ENCODE results near the gene RNF6. TPM values are rescaled to one million over a fixed set of nuclear protein-coding genes. Genes with fewer than 3 reads are reported as not detected.

The RNF6 gene
- polyA plus RNA-seq, 3 donors, result 8.9 to 20.3 (median 15.0) TPM

GRCh38 chr13:26266311-26266710 lies 44.2 kb upstream of the RNF6 start:
- Histone ChIP-seq H3K36me3 (replicated peaks in 1 of 2; ENCODE audit: control insufficient read depth in 1 of 2, insufficient read depth in 2 of 2, low read length in 2 of 2) (no peaks in the 10 kb centered on the region), H3K79me2 (ENCODE audit: insufficient read depth, low read length) (peaks cover 75% of the 10 kb centered on the region), H3K4me3 (replicated peaks in 1 of 3; ENCODE audit: low read depth in 2 of 3, low read length in 3 of 3) (no peak overlapping the region), H2AFZ (ENCODE audit: insufficient read depth, low read depth, low read length, poor library complexity, severe bottlenecking) (no peak overlapping the region), H4K20me1 (ENCODE audit: insufficient read depth, low read length) (peaks cover 70% of the 10 kb centered on the region), H3K27ac (ENCODE audit: low read depth in 1 of 2, low read length in 2 of 2) (no peak overlapping the region), H3K4me1 (ENCODE audit: control insufficient read depth in 1 of 2, insufficient read depth in 2 of 2, low read length in 2 of 2) (no peaks in the 10 kb centered on the region), H3K9me3 (replicated peaks in 1 of 2; ENCODE audit: control insufficient read depth in 1 of 2, insufficient read depth in 1 of 2, low read length in 2 of 2) (peaks cover 0 to 5% of the 10 kb centered on the region in 2 donors), H3K4me2 (replicated peaks; ENCODE audit: extremely low read depth, low read length, poor library complexity, severe bottlenecking) (no peak overlapping the region), H3K27me3 (ENCODE audit: control insufficient read depth in 2 of 2, insufficient read depth in 2 of 2, low read length in 2 of 2) (no peaks in the 10 kb centered on the region), H3K9ac (ENCODE audit: insufficient read depth, low read length, poor library complexity, severe bottlenecking) (no peak overlapping the region)
- intact Hi-C loops (cut with micrococcal nuclease), result no loop called here
- Mint-ChIP-seq H3K27me3 (ENCODE audit: low read depth in 3 of 3) (no peaks in the 10 kb centered on the region), H3K4me3 (no peak overlapping the region), H3K4me1 (peaks cover 3% of the 10 kb centered on the region), H3K36me3 (peaks cover 0 to 4% of the 10 kb centered on the region in 2 donors), H3K27ac (no peak overlapping the region), H3K9me3 (peaks cover 0 to 7% (median 0%) of the 10 kb centered on the region in 7 donors)
- TF ChIP-seq CTCF (IDR thresholded peaks at IDR 0.05), result no peak
- WGBS (ENCODE audit: insufficient coverage), result 96% methylated on average over 2 of the region's 3 CpGs
- DNase-seq, result no peak

- peaks cover 71% of the 10 kb centered on the region for H4K20me1 ChIP-seq (ENCODE audit: insufficient read depth, low read length)
- DNase-seq, result no peak
- peaks cover 6% of the 10 kb centered on the region for H3K4me1 Mint-ChIP-seq
These were observed 40.0 kb upstream of the RNF6 start for GRCh38 chr13:26262156-26262555.

More at GRCh38 chr13:26262156-26262555, 40.0 kb upstream of the RNF6 start:
- Histone ChIP-seq H3K27ac (ENCODE audit: low read depth in 1 of 2, low read length in 2 of 2) (no peak overlapping the region), H2AFZ (ENCODE audit: insufficient read depth, low read depth, low read length, poor library complexity, severe bottlenecking) (no peak overlapping the region), H3K36me3 (replicated peaks in 1 of 2; ENCODE audit: control insufficient read depth in 1 of 2, insufficient read depth in 2 of 2, low read length in 2 of 2) (no peaks in the 10 kb centered on the region), H3K4me2 (replicated peaks; ENCODE audit: extremely low read depth, low read length, poor library complexity, severe bottlenecking) (no peak overlapping the region), H3K9ac (ENCODE audit: insufficient read depth, low read length, poor library complexity, severe bottlenecking) (no peak overlapping the region), H3K4me3 (replicated peaks in 1 of 3; ENCODE audit: low read depth in 2 of 3, low read length in 3 of 3) (no peak overlapping the region), H3K79me2 (ENCODE audit: insufficient read depth, low read length) (peaks cover 92% of the 10 kb centered on the region), H3K9me3 (replicated peaks in 1 of 2; ENCODE audit: control insufficient read depth in 1 of 2, insufficient read depth in 1 of 2, low read length in 2 of 2) (peaks cover 0 to 5% of the 10 kb centered on the region in 2 donors), H3K4me1 (ENCODE audit: control insufficient read depth in 1 of 2, insufficient read depth in 2 of 2, low read length in 2 of 2) (no peaks in the 10 kb centered on the region), H3K27me3 (ENCODE audit: control insufficient read depth in 2 of 2, insufficient read depth in 2 of 2, low read length in 2 of 2) (no peaks in the 10 kb centered on the region)
- WGBS (ENCODE audit: insufficient coverage), result no CpG with 5 or more reads among the region's 2 CpGs
- H3K4me3 Mint-ChIP-seq, result no peak overlapping the region
- H3K9me3 Mint-ChIP-seq, result peaks cover 0 to 6% (median 0%) of the 10 kb centered on the region in 7 donors
- peaks cover 0 to 2% (median 2%) of the 10 kb centered on the region in 3 donors for H3K27me3 Mint-ChIP-seq (ENCODE audit: low read depth in 3 of 3)
- TF ChIP-seq CTCF (IDR thresholded peaks at IDR 0.05), result no peak
- H3K27ac Mint-ChIP-seq, result no peak overlapping the region
- H3K36me3 Mint-ChIP-seq, result no peaks in the 10 kb centered on the region
- intact Hi-C loops (cut with micrococcal nuclease), result no loop called here
